DOHH2 (cell line): ENCODE results near the gene LRRC52.

ENCODE experiments used
- H3F3A ChIP-seq: fragments of 200-600 bp; sonication (generic), shearing (Covaris generic); 2 replicates; pipeline ENCODE4 v1.6.0; 2016; ENCODE audit warnings: antibody characterized with exemption, mild to moderate bottlenecking; ENCODE audit not compliant: control insufficient read depth, insufficient read depth
- H3K27ac ChIP-seq: fragments of 200-600 bp; sonication (generic); 2 replicates; pipeline ENCODE4 v1.5.1; 2014; ENCODE audit warnings: low read depth, mild to moderate bottlenecking, low read length, moderate library complexity
- H3K27me3 ChIP-seq: fragments of 200-600 bp; sonication (generic); 2 replicates; pipeline ENCODE4 v1.6.1; 2014; ENCODE audit warnings: mild to moderate bottlenecking, low read length, mixed read lengths; ENCODE audit not compliant: control insufficient read depth
- H3K36me3 ChIP-seq: fragments of 200-600 bp; sonication (generic); 2 replicates; pipeline ENCODE4 v1.6.1; 2014; ENCODE audit warnings: mild to moderate bottlenecking, low read length, moderate library complexity, mixed read lengths; ENCODE audit not compliant: control insufficient read depth
- H3K4me1 ChIP-seq: fragments of 200-600 bp; sonication (generic); 2 replicates; pipeline ENCODE4 v1.6.1; 2014; ENCODE audit warnings: mild to moderate bottlenecking, low read length, mixed read lengths; ENCODE audit not compliant: control insufficient read depth
- H3K4me2 ChIP-seq: fragments of 200-600 bp; sonication (generic); 2 replicates; pipeline ENCODE4 v1.6.0; 2014; ENCODE audit warnings: mild to moderate bottlenecking, low read length, moderate library complexity
- H3K4me3 ChIP-seq: fragments of 200-600 bp; sonication (generic); 2 replicates; pipeline ENCODE4 v1.5.1; 2014; ENCODE audit warnings: mild to moderate bottlenecking, low read length, mixed read lengths
- H3K79me2 ChIP-seq: fragments of 200-600 bp; sonication (generic); 2 replicates; pipeline ENCODE4 v1.6.1; 2014; ENCODE audit warnings: mild to moderate bottlenecking, low read length, mixed read lengths; ENCODE audit not compliant: control insufficient read depth
- H3K9me2 ChIP-seq: fragments of 200-600 bp; sonication (generic); replicated peaks from 2 replicates; pipeline ENCODE4 v1.6.1; 2014; ENCODE audit warnings: mild to moderate bottlenecking, low read length, mixed read lengths; ENCODE audit not compliant: control insufficient read depth
- H3K9me3 ChIP-seq: fragments of 200-600 bp; sonication (generic); 2 replicates; pipeline ENCODE4 v1.6.1; 2014; ENCODE audit warnings: antibody characterized with exemption, low read length, mixed read lengths; ENCODE audit not compliant: control insufficient read depth, insufficient read depth
- H4K20me1 ChIP-seq: fragments of 200-600 bp; sonication (generic); 2 replicates; pipeline ENCODE4 v1.6.0; 2014; ENCODE audit warnings: low read depth, mild to moderate bottlenecking, antibody characterized with exemption, low read length, moderate library complexity; ENCODE audit not compliant: control insufficient read depth, insufficient read depth
- EZH2phosphoT487 ChIP-seq: fragments of 200-600 bp; sonication (generic); IDR thresholded peaks from 2 replicates; pipeline ENCODE4 v1.6.1; 2017; ENCODE audit warnings: borderline replicate concordance, mild to moderate bottlenecking, antibody characterized with exemption, low read length, moderate library complexity, mixed read lengths
- TF ChIP-seq, protein P1 (sequence below): fragments of 200-600 bp; sonication (generic); IDR thresholded peaks from one replicate; pipeline ENCODE4 v1.5.1; 2014; ENCODE audit warnings: antibody characterized with exemption, mild to moderate bottlenecking, low read depth, low read length; ENCODE audit not compliant: poor library complexity, severe bottlenecking

Gene LRRC52

DNA sequence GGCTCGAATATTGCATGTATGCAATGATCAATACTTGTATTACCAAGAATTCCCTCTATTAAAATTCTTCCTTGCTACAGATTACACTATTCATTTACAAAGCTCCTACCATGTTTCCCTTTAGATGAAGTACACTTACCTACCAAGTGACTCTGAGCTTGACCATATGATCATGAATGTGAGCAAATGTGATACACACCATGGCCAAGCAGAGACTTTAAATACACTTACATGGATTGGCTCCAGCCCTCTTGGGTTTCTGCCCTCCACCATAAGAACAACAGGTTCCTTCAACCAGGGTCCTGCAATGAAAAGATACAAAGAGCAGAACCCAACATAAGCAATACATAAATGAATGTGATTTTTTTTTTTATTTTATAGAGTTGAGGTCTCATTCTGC, 30.0 kb downstream of the LRRC52 start:
- peaks cover 40% of the 10 kb centered on the region for H3K27me3 ChIP-seq
- no peaks in the 10 kb centered on the region for H4K20me1 ChIP-seq
- no peak for TF ChIP-seq EZH2phosphoT487
- TF ChIP-seq, protein P1, sequence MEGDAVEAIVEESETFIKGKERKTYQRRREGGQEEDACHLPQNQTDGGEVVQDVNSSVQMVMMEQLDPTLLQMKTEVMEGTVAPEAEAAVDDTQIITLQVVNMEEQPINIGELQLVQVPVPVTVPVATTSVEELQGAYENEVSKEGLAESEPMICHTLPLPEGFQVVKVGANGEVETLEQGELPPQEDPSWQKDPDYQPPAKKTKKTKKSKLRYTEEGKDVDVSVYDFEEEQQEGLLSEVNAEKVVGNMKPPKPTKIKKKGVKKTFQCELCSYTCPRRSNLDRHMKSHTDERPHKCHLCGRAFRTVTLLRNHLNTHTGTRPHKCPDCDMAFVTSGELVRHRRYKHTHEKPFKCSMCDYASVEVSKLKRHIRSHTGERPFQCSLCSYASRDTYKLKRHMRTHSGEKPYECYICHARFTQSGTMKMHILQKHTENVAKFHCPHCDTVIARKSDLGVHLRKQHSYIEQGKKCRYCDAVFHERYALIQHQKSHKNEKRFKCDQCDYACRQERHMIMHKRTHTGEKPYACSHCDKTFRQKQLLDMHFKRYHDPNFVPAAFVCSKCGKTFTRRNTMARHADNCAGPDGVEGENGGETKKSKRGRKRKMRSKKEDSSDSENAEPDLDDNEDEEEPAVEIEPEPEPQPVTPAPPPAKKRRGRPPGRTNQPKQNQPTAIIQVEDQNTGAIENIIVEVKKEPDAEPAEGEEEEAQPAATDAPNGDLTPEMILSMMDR = no peak
- no peaks in the 10 kb centered on the region for H3K9me3 ChIP-seq
- H3K27ac ChIP-seq = no peak overlapping the region
- H3K9me2 ChIP-seq = no peaks in the 10 kb centered on the region
- no peak overlapping the region for H3K4me2 ChIP-seq
- H3F3A ChIP-seq = no peaks in the 10 kb centered on the region
- no peaks in the 10 kb centered on the region for H3K4me1 ChIP-seq
- H3K4me3 ChIP-seq = no peak overlapping the region
- H3K36me3 ChIP-seq = no peaks in the 10 kb centered on the region
- no peaks in the 10 kb centered on the region for H3K79me2 ChIP-seq

DNA sequence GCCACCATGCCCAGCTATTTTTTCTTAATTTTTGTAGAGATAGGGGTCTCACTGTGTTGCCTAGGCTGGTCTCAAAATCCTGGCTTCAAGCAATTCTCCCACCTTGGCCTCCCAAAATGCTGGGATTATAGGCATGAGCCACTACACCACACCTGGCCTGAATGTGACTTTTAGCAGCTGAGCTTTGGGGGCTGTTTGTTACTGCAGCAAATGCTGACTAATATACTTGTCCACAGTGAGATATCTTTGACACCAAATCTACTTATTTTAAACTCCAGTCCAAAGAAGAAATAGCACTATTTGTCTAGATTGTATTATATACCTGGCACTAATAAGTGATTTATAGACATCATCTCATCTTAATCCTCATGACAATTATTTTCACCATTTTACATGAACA, 30.5 kb downstream of the LRRC52 start:
- H3K79me2 ChIP-seq = no peaks in the 10 kb centered on the region
- H3K4me3 ChIP-seq = no peak overlapping the region
- H3K36me3 ChIP-seq = no peaks in the 10 kb centered on the region
- no peaks in the 10 kb centered on the region for H3K9me3 ChIP-seq
- H4K20me1 ChIP-seq = no peaks in the 10 kb centered on the region
- H3K9me2 ChIP-seq = no peaks in the 10 kb centered on the region
- H3K4me2 ChIP-seq = no peak overlapping the region
- H3K4me1 ChIP-seq = no peaks in the 10 kb centered on the region
- TF ChIP-seq EZH2phosphoT487 = no peak
- TF ChIP-seq, protein P1 = no peak
- no peaks in the 10 kb centered on the region for H3F3A ChIP-seq
- H3K27me3 ChIP-seq = peaks cover 40% of the 10 kb centered on the region
- no peak overlapping the region for H3K27ac ChIP-seq

DNA sequence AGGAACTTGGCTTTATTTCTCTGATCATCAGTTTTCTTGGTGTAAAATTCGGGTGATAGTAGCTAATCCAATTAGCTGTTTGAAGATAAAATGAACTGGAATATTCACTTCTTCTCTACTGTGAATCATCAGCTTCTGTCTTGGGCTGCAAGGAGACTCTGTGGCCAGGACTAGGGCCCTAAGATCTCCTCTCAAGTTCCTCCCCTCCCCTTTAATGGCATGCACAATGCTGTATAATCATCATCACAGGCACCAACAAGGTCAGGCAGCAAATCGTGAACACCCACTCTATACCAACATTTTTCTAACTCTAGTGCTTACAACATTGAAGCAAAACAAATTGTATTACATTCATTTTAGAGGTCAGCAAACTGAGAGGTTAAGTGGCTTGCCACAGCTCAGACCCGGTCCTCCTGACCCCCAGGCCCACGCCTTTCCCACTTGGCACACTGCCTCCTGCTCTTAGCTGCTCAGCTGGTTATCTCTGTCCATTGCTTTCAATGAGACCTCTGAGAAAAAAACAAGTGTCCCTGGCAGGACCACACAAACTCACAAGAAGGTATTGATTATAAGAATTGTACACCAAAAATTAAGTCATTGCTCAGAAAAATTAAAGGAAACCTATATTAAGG, 31.8 kb downstream of the LRRC52 start:
- no peak overlapping the region for H3K4me2 ChIP-seq

More for the DNA sequence above, 31.8 kb downstream of the LRRC52 start:
- no peaks in the 10 kb centered on the region for H3K79me2 ChIP-seq
- no peak overlapping the region for H3K4me3 ChIP-seq
- no peaks in the 10 kb centered on the region for H3K4me1 ChIP-seq
- H3K9me3 ChIP-seq = no peaks in the 10 kb centered on the region
- H4K20me1 ChIP-seq = no peaks in the 10 kb centered on the region
- no peaks in the 10 kb centered on the region for H3K9me2 ChIP-seq
- peaks cover 44% of the 10 kb centered on the region for H3K27me3 ChIP-seq
- H3K36me3 ChIP-seq = no peaks in the 10 kb centered on the region
- no peaks in the 10 kb centered on the region for H3F3A ChIP-seq
- no peak overlapping the region for H3K27ac ChIP-seq
- TF ChIP-seq EZH2phosphoT487 = no peak
- TF ChIP-seq, protein P1 = no peak
